HepG2 (cell line): Measurements from ENCODE around the gene RAB17. TPM values are rescaled to one million over a fixed set of nuclear protein-coding genes. Genes with fewer than 3 reads are reported as not detected.

ENCODE experiments used
- ARID4A ChIP-seq: sonication (generic); formaldehyde crosslinking; IDR thresholded peaks from 2 replicates; pipeline ENCODE4 v1.5.0; 2020; ENCODE audit warnings: mild to moderate bottlenecking, missing genetic modification reagents, borderline replicate concordance
- BORCS8-MEF2B ChIP-seq: sonication (generic); formaldehyde crosslinking; IDR thresholded peaks from 2 replicates; pipeline ENCODE4 v1.8.0; 2022; ENCODE audit warnings: mild to moderate bottlenecking, missing genetic modification reagents
- ISX ChIP-seq: sonication (generic); formaldehyde crosslinking; conservative IDR thresholded peaks from 2 replicates; pipeline ENCODE4 v1.5.0; 2020; ENCODE audit warnings: missing genetic modification reagents
- ZFX ChIP-seq: sonication (generic); formaldehyde crosslinking; IDR thresholded peaks from 2 replicates; pipeline ENCODE4 v1.4.0; 2020; ENCODE audit warnings: mild to moderate bottlenecking, low read depth, missing genetic modification reagents, moderate library complexity
- ZHX2 ChIP-seq, 2 experiments: sonication (generic) in 1 of 2; formaldehyde crosslinking in 1 of 2; IDR thresholded peaks; 2 replicates each; pipeline versions ENCODE4 v1.6.1 to v1.9.0; 2014 to 2022; ENCODE audit warnings: antibody characterized with exemption in 1 of 2, borderline replicate concordance in 1 of 2, inconsistent platforms in 1 of 2, low read depth in 1 of 2, missing genetic modification reagents in 1 of 2
- polyA plus RNA-seq, 8 experiments: library from polyadenylated mRNA; depleted of rRNA in 3 of 8; stranded (reverse) in 7 of 8; unstranded in 1 of 8; fragments of >200 nt; fragmentation: Illumina TruSeq in 4 of 8; extraction: Trizol in 4 of 8; gene quantifications; 2 replicates each; pipeline versions ENCODE4 v1.2.1 to v1.2.3, GENCODE V29; 2011 to 2016; ENCODE audit warnings: low read depth in 4 of 8, missing spikeins in 1 of 8, mixed read lengths in 1 of 8; ENCODE audit not compliant: insufficient read depth in 1 of 8
- total RNA-seq, 5 experiments: library from RNA; depleted of rRNA; stranded (reverse); fragments of >200 nt; fragmentation: Illumina TruSeq; extraction: Trizol; gene quantifications; 2 replicates each; pipeline ENCODE4 v1.2.3, GENCODE V29; 2016; ENCODE audit warnings: low read depth in 1 of 5
- TF ChIP-seq, protein P1 (sequence below): IDR thresholded peaks from 2 replicates; pipeline ENCODE4 v1.4.0; 2020; ENCODE audit warnings: mild to moderate bottlenecking, missing genetic modification reagents
- TF ChIP-seq, protein P2 (sequence below): sonication (generic); formaldehyde crosslinking; IDR thresholded peaks from 2 replicates; pipeline ENCODE4 v1.4.0; 2020; ENCODE audit warnings: missing genetic modification reagents

The RAB17 gene
- total and polyA plus RNA-seq, 2 of the 13 experiments (the other 11 are each of a cell fraction or from before 2014, with no cell fraction given): 68.0 to 124 TPM

GRCh38 chr2:237590272-237591140 lies at the start of gene RAB17 (continued):
- TF ChIP-seq, protein P1, sequence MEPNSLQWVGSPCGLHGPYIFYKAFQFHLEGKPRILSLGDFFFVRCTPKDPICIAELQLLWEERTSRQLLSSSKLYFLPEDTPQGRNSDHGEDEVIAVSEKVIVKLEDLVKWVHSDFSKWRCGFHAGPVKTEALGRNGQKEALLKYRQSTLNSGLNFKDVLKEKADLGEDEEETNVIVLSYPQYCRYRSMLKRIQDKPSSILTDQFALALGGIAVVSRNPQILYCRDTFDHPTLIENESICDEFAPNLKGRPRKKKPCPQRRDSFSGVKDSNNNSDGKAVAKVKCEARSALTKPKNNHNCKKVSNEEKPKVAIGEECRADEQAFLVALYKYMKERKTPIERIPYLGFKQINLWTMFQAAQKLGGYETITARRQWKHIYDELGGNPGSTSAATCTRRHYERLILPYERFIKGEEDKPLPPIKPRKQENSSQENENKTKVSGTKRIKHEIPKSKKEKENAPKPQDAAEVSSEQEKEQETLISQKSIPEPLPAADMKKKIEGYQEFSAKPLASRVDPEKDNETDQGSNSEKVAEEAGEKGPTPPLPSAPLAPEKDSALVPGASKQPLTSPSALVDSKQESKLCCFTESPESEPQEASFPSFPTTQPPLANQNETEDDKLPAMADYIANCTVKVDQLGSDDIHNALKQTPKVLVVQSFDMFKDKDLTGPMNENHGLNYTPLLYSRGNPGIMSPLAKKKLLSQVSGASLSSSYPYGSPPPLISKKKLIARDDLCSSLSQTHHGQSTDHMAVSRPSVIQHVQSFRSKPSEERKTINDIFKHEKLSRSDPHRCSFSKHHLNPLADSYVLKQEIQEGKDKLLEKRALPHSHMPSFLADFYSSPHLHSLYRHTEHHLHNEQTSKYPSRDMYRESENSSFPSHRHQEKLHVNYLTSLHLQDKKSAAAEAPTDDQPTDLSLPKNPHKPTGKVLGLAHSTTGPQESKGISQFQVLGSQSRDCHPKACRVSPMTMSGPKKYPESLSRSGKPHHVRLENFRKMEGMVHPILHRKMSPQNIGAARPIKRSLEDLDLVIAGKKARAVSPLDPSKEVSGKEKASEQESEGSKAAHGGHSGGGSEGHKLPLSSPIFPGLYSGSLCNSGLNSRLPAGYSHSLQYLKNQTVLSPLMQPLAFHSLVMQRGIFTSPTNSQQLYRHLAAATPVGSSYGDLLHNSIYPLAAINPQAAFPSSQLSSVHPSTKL: peak; percentile 94
- peak; percentile 93; the same call in 1 of the 2 replicates for TF ChIP-seq ARID4A (CRISPR knock-in tag)
- TF ChIP-seq ZFX (CRISPR knock-in tag): peak; percentile 56
- TF ChIP-seq ISX (CRISPR knock-in tag): no peak
- TF ChIP-seq ZHX2 (IDR thresholded peaks at IDR 0.05; ENCODE audit: low read depth): peak; percentile 73
- TF ChIP-seq ZHX2 (CRISPR knock-in tag; IDR thresholded peaks at IDR 0.05; ENCODE audit: borderline replicate concordance): no peak
- TF ChIP-seq, protein P2, sequence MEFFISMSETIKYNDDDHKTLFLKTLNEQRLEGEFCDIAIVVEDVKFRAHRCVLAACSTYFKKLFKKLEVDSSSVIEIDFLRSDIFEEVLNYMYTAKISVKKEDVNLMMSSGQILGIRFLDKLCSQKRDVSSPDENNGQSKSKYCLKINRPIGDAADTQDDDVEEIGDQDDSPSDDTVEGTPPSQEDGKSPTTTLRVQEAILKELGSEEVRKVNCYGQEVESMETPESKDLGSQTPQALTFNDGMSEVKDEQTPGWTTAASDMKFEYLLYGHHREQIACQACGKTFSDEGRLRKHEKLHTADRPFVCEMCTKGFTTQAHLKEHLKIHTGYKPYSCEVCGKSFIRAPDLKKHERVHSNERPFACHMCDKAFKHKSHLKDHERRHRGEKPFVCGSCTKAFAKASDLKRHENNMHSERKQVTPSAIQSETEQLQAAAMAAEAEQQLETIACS (CRISPR knock-in tag): peak; percentile 29; the same call in 1 of the 2 replicates
- TF ChIP-seq BORCS8-MEF2B (CRISPR knock-in tag): peak; percentile 92; the same call in 1 of the 2 replicates
